ENCODE results near the gene PALLD. TPM values are rescaled to one million over a fixed set of nuclear protein-coding genes. Genes with fewer than 3 reads are reported as not detected.

PALLD gene
- total RNA-seq, 1 experiment from 2014 or later: 166 TPM

- DNase-seq (ENCODE audit: low read depth, low spot score): no peak
- no peaks in the 10 kb centered on the region for H3K79me2 ChIP-seq (ENCODE audit: insufficient read depth, low read length)
- no peak overlapping the region for H3K4me2 ChIP-seq (ENCODE audit: low read length)
- H3K27me3 ChIP-seq (ENCODE audit: insufficient read depth, low read length): no peaks in the 10 kb centered on the region
- no TSS peak for BruUV-seq (replicated peaks)
- ChIA-PET CTCF (no interaction called here), RAD21 (ENCODE audit: low non-redundant PET in 1 of 2, low total read pairs in 2 of 2, uncharacterized antibody in 2 of 2, unreplicated experiment in 2 of 2) (no interaction called here), POLR2A (no interaction called here)
- H3K9ac ChIP-seq (ENCODE audit: low read length): no peak overlapping the region
- H3K27ac ChIP-seq (ENCODE audit: low read depth, low read length): no peak overlapping the region
- no peaks in the 10 kb centered on the region for H3K9me3 ChIP-seq (ENCODE audit: control insufficient read depth in 1 of 2, insufficient read depth in 1 of 2, low read depth in 1 of 2, low read length in 2 of 2)
- H4K20me1 ChIP-seq (ENCODE audit: insufficient read depth): no peaks in the 10 kb centered on the region; the same call in 1 of the 2 replicates
- no peak overlapping the region for H2AFZ ChIP-seq (ENCODE audit: low read depth, low read length, poor library complexity, severe bottlenecking)
- H3K4me3 ChIP-seq (replicated peaks in 1 of 2; ENCODE audit: low read depth in 1 of 2, low read length in 2 of 2): no peak overlapping the region
- TF ChIP-seq EGR1 (IDR thresholded peaks at IDR 0.05; ENCODE audit: low read depth) (no peak), EZH2phosphoT487 (IDR thresholded peaks at IDR 0.05; ENCODE audit: borderline replicate concordance) (no peak), POLR2AphosphoS5 (IDR thresholded peaks at IDR 0.05; ENCODE audit: low read depth, low read length) (no peak), FOSL1 (IDR thresholded peaks at IDR 0.05; ENCODE audit: low read depth) (no peak), RAD21 (IDR thresholded peaks at IDR 0.05; ENCODE audit: low read depth) (no peak), ELF1 (IDR thresholded peaks at IDR 0.05; ENCODE audit: borderline replicate concordance, low read depth) (no peak), SRF (IDR thresholded peaks at IDR 0.05; ENCODE audit: low read depth) (no peak), SP1 (IDR thresholded peaks at IDR 0.05; ENCODE audit: low read depth) (no peak), POLR2A (IDR thresholded peaks at IDR 0.05; ENCODE audit: borderline replicate concordance, extremely low read depth, insufficient read depth, insufficient read length) (no peak), ZBTB33 (IDR thresholded peaks at IDR 0.05; ENCODE audit: extremely low read depth, insufficient replicate concordance, low read length) (no peak), SIN3A (IDR thresholded peaks at IDR 0.05; ENCODE audit: low read depth) (no peak), JUND (IDR thresholded peaks at IDR 0.05) (no peak), CEBPB (IDR thresholded peaks at IDR 0.05; ENCODE audit: low read depth) (no peak), ZFX (IDR thresholded peaks at IDR 0.05) (no peak), ZNF274 (IDR thresholded peaks at IDR 0.05; ENCODE audit: low read depth, low read length) (no peak), MAX (IDR thresholded peaks at IDR 0.05) (no peak)
- TF ChIP-seq, protein P1, sequence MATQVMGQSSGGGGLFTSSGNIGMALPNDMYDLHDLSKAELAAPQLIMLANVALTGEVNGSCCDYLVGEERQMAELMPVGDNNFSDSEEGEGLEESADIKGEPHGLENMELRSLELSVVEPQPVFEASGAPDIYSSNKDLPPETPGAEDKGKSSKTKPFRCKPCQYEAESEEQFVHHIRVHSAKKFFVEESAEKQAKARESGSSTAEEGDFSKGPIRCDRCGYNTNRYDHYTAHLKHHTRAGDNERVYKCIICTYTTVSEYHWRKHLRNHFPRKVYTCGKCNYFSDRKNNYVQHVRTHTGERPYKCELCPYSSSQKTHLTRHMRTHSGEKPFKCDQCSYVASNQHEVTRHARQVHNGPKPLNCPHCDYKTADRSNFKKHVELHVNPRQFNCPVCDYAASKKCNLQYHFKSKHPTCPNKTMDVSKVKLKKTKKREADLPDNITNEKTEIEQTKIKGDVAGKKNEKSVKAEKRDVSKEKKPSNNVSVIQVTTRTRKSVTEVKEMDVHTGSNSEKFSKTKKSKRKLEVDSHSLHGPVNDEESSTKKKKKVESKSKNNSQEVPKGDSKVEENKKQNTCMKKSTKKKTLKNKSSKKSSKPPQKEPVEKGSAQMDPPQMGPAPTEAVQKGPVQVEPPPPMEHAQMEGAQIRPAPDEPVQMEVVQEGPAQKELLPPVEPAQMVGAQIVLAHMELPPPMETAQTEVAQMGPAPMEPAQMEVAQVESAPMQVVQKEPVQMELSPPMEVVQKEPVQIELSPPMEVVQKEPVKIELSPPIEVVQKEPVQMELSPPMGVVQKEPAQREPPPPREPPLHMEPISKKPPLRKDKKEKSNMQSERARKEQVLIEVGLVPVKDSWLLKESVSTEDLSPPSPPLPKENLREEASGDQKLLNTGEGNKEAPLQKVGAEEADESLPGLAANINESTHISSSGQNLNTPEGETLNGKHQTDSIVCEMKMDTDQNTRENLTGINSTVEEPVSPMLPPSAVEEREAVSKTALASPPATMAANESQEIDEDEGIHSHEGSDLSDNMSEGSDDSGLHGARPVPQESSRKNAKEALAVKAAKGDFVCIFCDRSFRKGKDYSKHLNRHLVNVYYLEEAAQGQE (IDR thresholded peaks at IDR 0.05; ENCODE audit: low read depth): no peak
- TF ChIP-seq, protein P2, sequence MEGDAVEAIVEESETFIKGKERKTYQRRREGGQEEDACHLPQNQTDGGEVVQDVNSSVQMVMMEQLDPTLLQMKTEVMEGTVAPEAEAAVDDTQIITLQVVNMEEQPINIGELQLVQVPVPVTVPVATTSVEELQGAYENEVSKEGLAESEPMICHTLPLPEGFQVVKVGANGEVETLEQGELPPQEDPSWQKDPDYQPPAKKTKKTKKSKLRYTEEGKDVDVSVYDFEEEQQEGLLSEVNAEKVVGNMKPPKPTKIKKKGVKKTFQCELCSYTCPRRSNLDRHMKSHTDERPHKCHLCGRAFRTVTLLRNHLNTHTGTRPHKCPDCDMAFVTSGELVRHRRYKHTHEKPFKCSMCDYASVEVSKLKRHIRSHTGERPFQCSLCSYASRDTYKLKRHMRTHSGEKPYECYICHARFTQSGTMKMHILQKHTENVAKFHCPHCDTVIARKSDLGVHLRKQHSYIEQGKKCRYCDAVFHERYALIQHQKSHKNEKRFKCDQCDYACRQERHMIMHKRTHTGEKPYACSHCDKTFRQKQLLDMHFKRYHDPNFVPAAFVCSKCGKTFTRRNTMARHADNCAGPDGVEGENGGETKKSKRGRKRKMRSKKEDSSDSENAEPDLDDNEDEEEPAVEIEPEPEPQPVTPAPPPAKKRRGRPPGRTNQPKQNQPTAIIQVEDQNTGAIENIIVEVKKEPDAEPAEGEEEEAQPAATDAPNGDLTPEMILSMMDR (IDR thresholded peaks at IDR 0.05 in 2 of 3, conservative IDR thresholded peaks at IDR 0.05 in 1 of 3; ENCODE audit: borderline replicate concordance in 1 of 3, insufficient read depth in 1 of 3, low read depth in 2 of 3, low read length in 2 of 3): no peak
- no peaks in the 10 kb centered on the region for H3K4me1 ChIP-seq (ENCODE audit: control insufficient read depth in 1 of 2, insufficient read depth in 2 of 2, low read length in 2 of 2)
- H3K36me3 ChIP-seq (ENCODE audit: control insufficient read depth in 1 of 2, insufficient read depth in 2 of 2, low read length in 2 of 2): no peaks in the 10 kb centered on the region
- intact Hi-C loops (cut with micrococcal nuclease): no loop called here
- no peak for ATAC-seq
- no peaks in the 10 kb centered on the region for H3K9me2 ChIP-seq (ENCODE audit: insufficient read depth)
Measured at GRCh38 chr4:168737806-168738172, 240.9 kb downstream of the PALLD start.
